CD4-positive, alpha-beta T cell treated with Interferon alpha-2 for 1 hour (primary cell): ENCODE data around the gene GUCA1A.
"Not testable (repeated sequence)": the region's sequence is repeated elsewhere in the genome, so short reads cannot be mapped to it uniquely, and the experiment has no call there.

Source experiments
- DNase-seq, 2 donors: peaks; one replicate each; pipeline ENCODE4 v3.0.0-alpha.2; 2020 to 2022

Gene GUCA1A

DNA sequence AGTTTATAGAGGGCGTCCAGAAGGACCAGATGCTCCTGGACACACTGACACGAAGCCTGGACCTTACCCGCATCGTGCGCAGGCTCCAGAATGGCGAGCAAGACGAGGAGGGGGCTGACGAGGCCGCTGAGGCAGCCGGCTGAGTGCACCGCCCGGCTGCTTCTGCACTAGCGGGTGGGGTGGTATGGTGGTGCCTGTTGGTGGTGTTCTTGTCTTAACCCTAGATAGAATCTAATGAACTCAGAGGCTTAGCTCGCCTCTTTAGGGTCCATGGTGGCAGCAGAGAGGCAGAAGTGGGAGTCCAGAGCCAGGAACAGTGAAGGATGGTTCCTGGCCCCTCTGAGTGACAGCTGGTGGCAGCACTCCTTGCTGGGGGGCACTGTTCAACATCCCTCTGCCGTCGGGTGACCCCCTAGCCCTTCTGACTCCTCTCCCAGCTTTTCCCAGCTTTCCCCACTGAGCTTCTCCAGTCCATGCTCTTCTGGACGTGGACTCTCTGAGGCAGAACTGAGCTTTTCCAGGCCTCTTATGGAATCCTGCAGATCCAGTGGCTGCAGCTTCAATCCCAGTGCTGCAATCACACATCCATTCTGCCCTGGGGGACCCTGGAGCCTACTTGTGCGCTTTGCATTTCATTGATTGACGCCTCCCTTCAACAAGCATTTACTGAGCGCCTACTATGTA lies 6.2 kb downstream of the GUCA1A start:
- no peak for DNase-seq

DNA sequence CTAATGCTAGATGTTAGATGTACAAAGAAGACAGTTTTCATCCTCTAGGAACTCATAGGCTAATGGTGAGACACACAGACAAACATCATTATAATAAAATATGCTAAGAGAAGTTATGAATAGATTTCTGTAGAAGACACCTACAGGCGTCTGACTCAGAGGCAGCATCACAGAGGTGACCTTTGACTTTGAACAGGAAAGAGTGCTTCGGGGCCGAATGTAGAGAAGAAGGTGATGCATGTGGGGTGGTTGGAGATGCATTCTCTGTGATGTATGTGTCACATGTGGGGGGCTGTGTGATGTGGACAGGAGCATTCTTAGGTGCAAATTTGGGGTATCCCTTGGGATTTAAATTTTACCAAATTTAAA lies 6.8 kb downstream of the GUCA1A start:
- DNase-seq, result no peak

- no peak for DNase-seq
Measured at GRCh38 chr6:42182101-42182500, 8.9 kb downstream of the GUCA1A start.

GRCh38 chr6:42184475-42184874 lies 11.3 kb downstream of the GUCA1A start:
- DNase-seq, result no peak

DNA sequence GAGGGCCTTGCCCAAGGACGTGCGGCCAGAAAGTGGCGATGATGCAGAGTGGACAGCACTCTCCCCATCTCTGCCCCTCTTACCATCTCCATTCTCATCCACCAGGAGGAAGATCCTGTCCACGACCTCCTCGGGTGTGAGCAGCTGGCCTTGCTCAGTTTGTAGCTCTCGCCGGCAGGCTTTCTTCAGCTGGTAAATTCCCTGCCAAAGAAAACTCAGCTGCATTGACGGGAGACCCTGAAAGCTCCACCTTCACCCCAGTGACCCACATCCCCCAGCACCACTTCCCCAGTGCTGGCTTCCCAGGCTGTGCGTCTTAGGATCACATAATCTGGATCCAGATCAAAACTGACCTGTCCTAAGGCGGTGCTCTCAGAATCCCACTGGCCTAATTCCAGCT lies 12.4 kb downstream of the GUCA1A start:
- DNase-seq, result no peak

DNA sequence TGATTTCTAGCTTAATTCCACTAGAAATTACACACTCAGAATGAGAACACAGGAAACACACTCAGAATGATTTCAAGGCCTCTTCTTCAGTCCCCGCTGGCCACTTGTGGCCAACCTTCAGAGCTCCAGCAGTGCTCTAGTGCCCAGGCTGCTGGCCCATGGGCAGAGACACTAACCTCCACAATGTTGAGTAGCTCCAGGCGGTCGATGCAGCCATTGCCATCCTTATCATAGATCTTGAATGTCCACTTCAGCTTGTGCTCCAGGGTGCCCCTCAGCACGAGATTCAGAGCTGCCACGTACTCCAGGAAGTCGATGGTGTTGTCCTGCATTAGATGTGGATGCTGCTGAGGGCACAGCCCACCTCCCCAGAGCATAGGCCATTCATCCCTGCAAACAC lies 15.2 kb downstream of the GUCA1A start:
- DNase-seq, result no peak

DNA sequence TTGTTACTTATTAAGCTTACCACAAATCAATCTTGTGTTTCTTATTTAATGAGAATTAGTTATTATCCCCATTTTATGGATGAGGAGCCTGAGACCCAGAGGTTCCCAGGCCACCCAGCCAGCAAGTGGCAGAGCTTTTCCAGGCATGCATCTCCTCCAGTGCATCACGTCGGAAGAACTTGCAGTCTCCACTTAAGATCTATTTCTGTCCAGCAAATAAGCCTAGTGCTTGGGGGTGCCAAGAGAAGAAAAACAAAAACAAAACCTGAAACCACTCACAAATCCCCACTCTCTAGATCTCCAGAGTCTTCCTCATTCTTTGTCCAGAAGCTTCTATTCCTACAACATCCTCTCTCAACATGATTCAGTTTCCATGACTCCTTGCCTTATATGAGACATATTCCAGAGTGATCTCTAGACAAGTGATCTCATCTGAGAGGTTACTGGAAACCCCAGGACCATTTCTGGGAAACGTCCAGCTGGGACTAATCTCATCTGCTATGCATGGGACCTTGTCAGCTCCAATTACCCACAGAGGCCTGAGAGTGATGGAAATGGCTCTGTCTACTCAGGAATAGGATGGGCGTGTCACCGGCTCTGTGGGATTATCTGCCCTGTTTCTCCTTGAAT lies 17.5 kb downstream of the GUCA1A start:
- DNase-seq, result no peak

- not testable (repeated sequence) for DNase-seq
Measured at GRCh38 chr6:42192385-42192784, 19.2 kb downstream of the GUCA1A start.

DNA sequence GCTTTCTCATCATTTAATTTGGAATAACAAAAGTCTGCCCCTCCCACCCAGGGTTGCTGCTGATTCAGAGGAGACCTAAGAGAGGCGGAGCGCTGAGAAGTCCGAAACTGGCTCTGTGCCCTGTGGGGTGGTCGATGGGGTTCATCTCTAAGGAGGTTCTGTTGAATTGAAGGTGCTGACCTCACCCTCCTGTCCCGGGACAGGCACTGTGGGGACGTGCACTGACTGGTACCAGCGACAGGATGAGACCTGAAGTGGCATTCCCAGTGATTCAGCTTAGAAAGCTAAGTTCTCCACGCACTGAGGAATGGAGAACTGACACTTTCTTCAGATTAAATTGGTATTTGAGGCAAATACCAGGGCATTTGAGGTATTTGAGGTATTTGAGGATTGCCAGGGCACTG lies 20.3 kb downstream of the GUCA1A start:
- DNase-seq, result no peak

- no peak for DNase-seq
Measured at GRCh38 chr6:42194056-42194455, 20.9 kb downstream of the GUCA1A start.

- no peak for DNase-seq
Measured at GRCh38 chr6:42195415-42195814, 22.3 kb downstream of the GUCA1A start.

GRCh38 chr6:42197555-42198362 lies 24.6 kb downstream of the GUCA1A start:
- DNase-seq, result peak in 1 of 2 donors; percentile 12

DNA sequence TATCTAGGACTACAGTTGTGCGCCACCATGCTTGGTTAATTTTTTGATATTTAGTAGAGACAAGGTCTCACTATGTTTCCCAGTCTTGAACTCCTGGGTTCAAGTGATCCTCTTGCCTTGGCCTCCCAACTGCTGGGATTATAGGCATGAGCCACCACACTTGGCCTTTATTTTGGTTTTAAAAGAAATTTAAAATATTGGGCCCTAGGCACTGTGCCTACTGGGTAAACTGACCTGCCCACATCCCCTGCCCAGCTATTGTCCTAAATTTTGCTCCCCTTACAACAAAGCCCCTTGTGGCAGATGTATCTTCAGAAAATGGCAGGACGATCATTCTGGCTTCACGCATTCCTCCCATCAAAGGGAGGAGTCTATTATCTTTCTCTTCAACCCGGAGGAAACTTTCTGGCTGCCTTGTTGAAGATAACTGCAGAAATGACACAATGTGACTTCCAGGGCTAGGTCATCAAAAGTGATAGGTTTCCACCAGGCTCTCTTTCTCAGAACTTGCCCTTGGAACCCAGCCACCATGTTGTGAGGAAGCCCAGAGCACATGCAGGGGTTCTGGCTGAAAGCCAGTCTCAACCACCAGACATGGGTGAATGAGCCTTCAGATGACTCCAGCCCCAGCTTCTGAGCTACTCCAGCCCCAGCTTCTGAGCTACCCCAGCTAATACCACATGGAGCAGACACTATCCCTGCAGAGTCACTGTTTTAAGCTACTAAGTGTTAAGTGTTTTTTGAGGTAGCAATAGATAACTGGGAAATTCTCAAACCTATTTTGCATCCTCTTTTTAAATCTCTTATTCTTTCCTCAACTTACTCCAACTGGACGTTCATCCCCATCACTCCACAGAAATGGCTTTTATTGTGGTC lies 26.2 kb downstream of the GUCA1A start:
- no peak for DNase-seq

- DNase-seq, result no peak
Measured at GRCh38 chr6:42200035-42200434, 26.9 kb downstream of the GUCA1A start.

- DNase-seq, result no peak
Measured at GRCh38 chr6:42201382-42201781, 28.2 kb downstream of the GUCA1A start.

- not testable (repeated sequence) for DNase-seq
Measured at GRCh38 chr6:42202131-42202915, 29.2 kb downstream of the GUCA1A start.

- no peak for DNase-seq
Measured at GRCh38 chr6:42203183-42203582, 30.0 kb downstream of the GUCA1A start.

DNA sequence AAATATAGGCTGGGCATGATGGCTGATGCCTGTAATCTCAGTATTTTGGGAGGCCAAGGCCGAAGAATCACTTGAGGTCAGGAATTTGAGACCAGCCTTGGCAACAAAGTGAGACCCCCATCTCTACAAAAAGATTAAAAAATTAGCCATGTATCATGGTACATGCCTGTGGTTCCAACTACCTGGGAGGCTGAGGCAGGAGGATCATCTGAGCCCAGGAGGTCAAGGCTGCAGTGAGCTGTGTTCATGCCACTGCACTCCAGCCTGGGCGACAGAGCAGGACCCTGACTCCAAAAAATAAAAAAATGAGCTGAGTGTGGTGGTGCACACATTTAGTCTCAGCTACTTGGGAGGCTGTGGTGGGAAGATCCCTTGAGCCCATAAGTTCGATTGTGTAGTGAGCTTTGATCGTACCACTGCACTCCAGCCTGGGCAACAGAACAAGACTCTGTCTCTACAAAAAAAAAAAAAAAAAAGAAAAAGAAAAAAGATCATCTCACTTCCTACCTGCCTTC lies 31.7 kb downstream of the GUCA1A start:
- no peak for DNase-seq

DNA sequence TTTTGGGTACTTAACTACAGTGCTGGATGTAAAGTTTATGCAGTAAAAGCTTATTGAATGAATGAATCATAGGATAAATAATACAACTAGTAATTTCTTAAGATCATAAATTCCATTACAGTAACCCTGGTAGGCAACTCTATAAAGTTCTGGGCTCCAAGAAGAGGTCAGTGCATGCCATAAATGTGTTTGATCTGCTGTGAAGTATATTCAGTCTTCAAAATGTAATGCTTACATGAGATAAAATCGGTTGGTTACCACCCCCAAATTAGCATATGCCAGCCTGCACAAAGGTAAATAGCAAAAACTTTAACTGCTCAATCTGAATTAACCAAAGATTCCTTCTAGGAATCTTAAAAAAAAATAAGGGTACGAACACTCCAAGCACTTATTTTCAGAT lies 34.4 kb downstream of the GUCA1A start:
- not testable (repeated sequence) for DNase-seq

- DNase-seq, result no peak
Measured at GRCh38 chr6:42210551-42210950, 37.4 kb downstream of the GUCA1A start.

- DNase-seq, result no peak
Measured at GRCh38 chr6:42211726-42212125, 38.6 kb downstream of the GUCA1A start.

GRCh38 chr6:42212442-42212841 lies 39.3 kb downstream of the GUCA1A start:
- DNase-seq, result no peak
